GM20431 (cell line): Measurements from ENCODE around the gene BMS1.

ENCODE experiments used
- in situ Hi-C: fragments of 300-500 bp; cut with MseI, MboI; formaldehyde crosslinking; loops from one replicate; pipeline ENCODE4 v1.15.0; 2020; ENCODE audit warnings: low sequenced_read_pairs; ENCODE audit not compliant: unreplicated experiment

Gene BMS1

DNA sequence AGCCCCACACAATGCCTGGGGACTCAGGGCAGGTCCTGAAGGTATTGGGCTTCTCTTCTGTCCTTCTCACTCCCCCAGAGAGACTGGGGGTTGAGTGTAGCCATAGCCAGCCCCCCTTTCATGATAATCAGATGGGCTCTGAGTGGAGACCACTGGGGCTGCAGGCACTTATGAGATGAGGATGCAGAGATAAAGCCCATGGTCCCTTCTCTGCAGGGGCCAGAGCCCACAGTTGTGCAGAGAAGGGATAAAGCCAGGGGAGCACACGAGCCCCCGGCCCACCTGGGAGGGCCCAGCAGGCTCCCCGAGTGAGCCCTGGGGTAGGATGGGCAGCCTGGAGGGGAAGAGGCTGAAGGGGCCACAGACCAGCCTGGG, 96.2 kb downstream of the BMS1 start:
- in situ Hi-C loops, result no loop called here

DNA sequence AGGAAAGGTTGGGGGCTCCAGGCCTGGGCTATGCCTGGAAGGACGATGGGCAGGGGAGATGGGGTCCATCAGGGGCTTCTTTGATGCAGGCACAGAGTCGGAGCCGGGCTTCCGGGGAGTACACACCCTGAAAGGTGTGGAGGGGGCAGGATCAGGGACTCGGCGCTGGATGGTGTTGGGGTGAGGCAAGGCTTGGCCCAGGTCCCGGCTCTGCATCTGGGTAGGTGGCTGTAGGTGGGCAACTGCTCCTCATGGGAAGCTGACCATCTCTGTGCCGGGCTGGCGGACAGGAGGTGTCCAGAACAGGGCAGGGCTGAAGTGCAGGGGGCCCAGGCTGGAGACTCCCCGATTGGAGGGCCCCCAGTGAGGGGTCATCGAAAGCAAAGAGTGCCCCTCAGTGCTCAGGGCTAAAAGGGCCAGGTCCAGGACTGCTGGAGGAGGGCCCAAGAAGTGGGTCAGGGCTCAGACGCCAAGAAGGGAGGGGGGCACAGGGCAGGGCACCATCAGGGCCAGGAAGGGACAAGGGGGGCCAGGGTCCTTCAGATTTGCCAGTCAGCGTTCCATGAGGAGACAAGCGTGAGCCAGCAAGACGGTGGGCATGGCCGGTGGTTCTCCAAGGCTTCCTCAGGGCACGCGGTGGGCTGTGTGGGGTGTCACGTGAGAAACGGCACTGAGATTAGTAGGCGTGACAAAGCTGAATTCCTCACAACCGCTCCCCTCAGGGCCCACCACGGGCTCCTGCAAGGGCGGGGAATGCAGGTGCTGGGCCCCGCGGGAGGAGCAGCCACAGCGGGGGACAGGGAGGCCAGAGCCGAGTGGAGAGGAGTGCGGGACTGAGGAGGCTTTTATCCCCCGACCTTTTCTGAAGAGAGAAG, 97.0 kb downstream of the BMS1 start:
- in situ Hi-C loops, result no loop called here

DNA sequence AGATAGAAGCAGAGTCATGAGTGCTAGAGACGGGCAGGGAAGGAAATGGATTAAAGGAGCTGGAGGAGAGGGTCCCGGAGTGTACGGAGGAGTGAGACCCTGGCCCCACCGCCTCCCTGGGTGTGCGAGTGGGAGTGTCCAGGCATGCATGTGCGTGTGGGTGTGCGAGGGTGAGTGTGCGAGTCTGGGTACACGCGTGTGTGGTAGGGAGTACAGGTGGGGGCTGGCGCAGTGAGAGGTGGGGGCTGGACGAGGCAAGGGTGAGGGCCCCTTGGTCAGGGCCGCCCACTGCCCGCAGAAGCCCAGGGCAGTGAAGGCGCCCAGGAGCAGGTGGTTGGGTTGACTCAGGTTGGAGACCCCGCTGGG, 97.6 kb downstream of the BMS1 start:
- in situ Hi-C loops, result no loop called here

DNA sequence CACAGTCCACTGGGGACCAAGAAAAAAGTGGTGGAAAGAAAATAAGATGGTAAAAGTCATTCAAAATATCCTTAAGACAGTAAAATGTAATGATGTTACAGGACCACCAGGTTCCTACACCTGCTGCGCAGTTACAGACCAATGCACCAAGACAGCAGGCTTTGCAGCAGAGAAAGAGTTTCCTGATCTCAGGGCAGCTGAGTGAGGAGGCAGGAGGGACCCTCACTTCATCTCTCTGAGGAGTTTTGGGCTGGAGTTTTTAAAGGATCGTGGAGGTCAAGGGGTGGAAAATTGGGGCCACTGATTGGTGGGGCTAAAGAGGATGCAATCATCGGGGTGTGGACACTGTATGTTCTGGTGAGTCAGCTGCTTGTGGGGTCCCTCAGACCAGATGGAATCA, 100.0 kb downstream of the BMS1 start:
- in situ Hi-C loops, result no loop called here
